ENCODE data around the gene ADAM10. TPM values are rescaled to one million over a fixed set of nuclear protein-coding genes. Genes with fewer than 3 reads are reported as not detected.
A peak's percentile ranks its signal among the peaks of the same experiment; 100 is the strongest.

Gene ADAM10
- total RNA-seq, 2 experiments from 2014 or later, result 74.5 to 82.0 TPM

- Mint-ChIP-seq H3K27ac (no peak overlapping the region), H3K4me3 (no peak overlapping the region), H3K27me3 (no peaks in the 10 kb centered on the region), H3K36me3 (ENCODE audit: low read depth) (no peaks in the 10 kb centered on the region), H3K9me3 (ENCODE audit: low read depth) (no peaks in the 10 kb centered on the region), H3K4me1 (peaks cover 13% of the 10 kb centered on the region)
- POLR2A ChIA-PET, result no interaction called here
- ATAC-seq (no peak), DNase-seq (no peak)
- intact Hi-C loops (cut with DNase I, micrococcal nuclease), result no loop called here
- CTCF ChIA-PET, result no interaction called here
Measured at GRCh38 chr15:58571491-58571890, 178.0 kb downstream of the ADAM10 start.

GRCh38 chr15:58569455-58569854, 180.1 kb downstream of the ADAM10 start:
- intact Hi-C loops (cut with DNase I, micrococcal nuclease), result no loop called here
- Mint-ChIP-seq H3K4me3 (no peak overlapping the region), H3K27ac (no peak overlapping the region), H3K27me3 (no peaks in the 10 kb centered on the region), H3K36me3 (ENCODE audit: low read depth) (no peaks in the 10 kb centered on the region), H3K9me3 (ENCODE audit: low read depth) (no peaks in the 10 kb centered on the region), H3K4me1 (peaks cover 10% of the 10 kb centered on the region)
- ATAC-seq (no peak), DNase-seq (no peak)
- ChIA-PET CTCF (interaction anchor here (1.5 kb wide), 2 partner anchors 13 to 36 kb away, joined by 4 to 5 read pairs; no protein-coding TSS in a partner anchor), POLR2A (no interaction called here)

GRCh38 chr15:58568157-58568571, 181.3 kb downstream of the ADAM10 start:
- ATAC-seq, result peak; percentile 72
- intact Hi-C loops (cut with DNase I, micrococcal nuclease), result no loop called here
- CTCF ChIA-PET, result interaction anchor here (0.6 to 1.5 kb wide), 7 partner anchors 11 to 281 kb away, joined by 3 to 5 read pairs (median 3); no protein-coding TSS in a partner anchor
- POLR2A ChIA-PET, result interaction anchor here (0.7 kb wide), 1 partner anchor 481 kb away, joined by 3 read pairs; no protein-coding TSS in a partner anchor
- Mint-ChIP-seq H3K9me3 (ENCODE audit: low read depth) (no peaks in the 10 kb centered on the region), H3K36me3 (ENCODE audit: low read depth) (no peaks in the 10 kb centered on the region), H3K4me1 (peaks cover 10% of the 10 kb centered on the region), H3K4me3 (no peak overlapping the region), H3K27me3 (no peaks in the 10 kb centered on the region), H3K27ac (no peak overlapping the region)
- no peak for DNase-seq

- no peak for DNase-seq
- Mint-ChIP-seq H3K27me3 (no peaks in the 10 kb centered on the region), H3K9me3 (ENCODE audit: low read depth) (no peaks in the 10 kb centered on the region), H3K36me3 (ENCODE audit: low read depth) (no peaks in the 10 kb centered on the region), H3K27ac (no peak overlapping the region), H3K4me3 (no peak overlapping the region), H3K4me1 (peaks cover 10% of the 10 kb centered on the region)
- POLR2A ChIA-PET, result no interaction called here
- CTCF ChIA-PET, result no interaction called here
- intact Hi-C loops (cut with DNase I, micrococcal nuclease), result no loop called here
- ATAC-seq, result no peak
Measured at GRCh38 chr15:58566029-58566428, 183.5 kb downstream of the ADAM10 start.

- Mint-ChIP-seq H3K27ac (no peak overlapping the region), H3K9me3 (ENCODE audit: low read depth) (no peaks in the 10 kb centered on the region), H3K36me3 (ENCODE audit: low read depth) (no peaks in the 10 kb centered on the region), H3K4me1 (peaks cover 10% of the 10 kb centered on the region), H3K27me3 (no peaks in the 10 kb centered on the region), H3K4me3 (no peak overlapping the region)
- intact Hi-C loops (cut with DNase I, micrococcal nuclease), result no loop called here
- no peak for ATAC-seq
- ChIA-PET CTCF (no interaction called here), POLR2A (no interaction called here)
- no peak for DNase-seq
Measured at GRCh38 chr15:58565619-58566018, 183.9 kb downstream of the ADAM10 start.

GRCh38 chr15:58564981-58565380, 184.5 kb downstream of the ADAM10 start:
- Mint-ChIP-seq H3K9me3 (ENCODE audit: low read depth) (no peaks in the 10 kb centered on the region), H3K4me3 (no peak overlapping the region), H3K27ac (no peak overlapping the region), H3K27me3 (no peaks in the 10 kb centered on the region), H3K36me3 (ENCODE audit: low read depth) (no peaks in the 10 kb centered on the region), H3K4me1 (peaks cover 10% of the 10 kb centered on the region)
- DNase-seq (no peak), ATAC-seq (no peak)
- CTCF ChIA-PET, result no interaction called here
- POLR2A ChIA-PET, result no interaction called here
- intact Hi-C loops (cut with DNase I, micrococcal nuclease), result no loop called here

GRCh38 chr15:58562135-58562534, 187.4 kb downstream of the ADAM10 start:
- Mint-ChIP-seq H3K9me3 (ENCODE audit: low read depth) (no peaks in the 10 kb centered on the region), H3K27ac (no peak overlapping the region), H3K4me1 (no peaks in the 10 kb centered on the region), H3K36me3 (ENCODE audit: low read depth) (no peaks in the 10 kb centered on the region), H3K4me3 (no peak overlapping the region), H3K27me3 (no peaks in the 10 kb centered on the region)
- DNase-seq (no peak), ATAC-seq (no peak)
- intact Hi-C loops (cut with DNase I, micrococcal nuclease), result no loop called here
- ChIA-PET CTCF (no interaction called here), POLR2A (no interaction called here)

GRCh38 chr15:58561321-58561720, 188.2 kb downstream of the ADAM10 start:
- Mint-ChIP-seq H3K4me3 (no peak overlapping the region), H3K27ac (no peak overlapping the region), H3K4me1 (no peaks in the 10 kb centered on the region), H3K27me3 (no peaks in the 10 kb centered on the region), H3K9me3 (ENCODE audit: low read depth) (no peaks in the 10 kb centered on the region), H3K36me3 (ENCODE audit: low read depth) (no peaks in the 10 kb centered on the region)
- ATAC-seq, result no peak
- POLR2A ChIA-PET, result no interaction called here
- no peak for DNase-seq
- CTCF ChIA-PET, result no interaction called here
- intact Hi-C loops (cut with DNase I, micrococcal nuclease), result no loop called here

GRCh38 chr15:58559904-58560588, 189.5 kb downstream of the ADAM10 start:
- no peak for ATAC-seq
- no peak for DNase-seq
- CTCF ChIA-PET, result no interaction called here
- no peak overlapping the region for H3K4me3 Mint-ChIP-seq
- POLR2A ChIA-PET, result interaction anchor here (0.7 kb wide), 1 partner anchor 245 kb away, joined by 3 read pairs; no protein-coding TSS in a partner anchor
- no peaks in the 10 kb centered on the region for H3K36me3 Mint-ChIP-seq (ENCODE audit: low read depth)
- no peaks in the 10 kb centered on the region for H3K27me3 Mint-ChIP-seq
- H3K27ac Mint-ChIP-seq, result no peak overlapping the region
- intact Hi-C loops (cut with DNase I, micrococcal nuclease), result no loop called here
- H3K4me1 Mint-ChIP-seq, result no peaks in the 10 kb centered on the region
- no peaks in the 10 kb centered on the region for H3K9me3 Mint-ChIP-seq (ENCODE audit: low read depth)

GRCh38 chr15:58558777-58559176, 190.7 kb downstream of the ADAM10 start:
- intact Hi-C loops (cut with DNase I, micrococcal nuclease), result no loop called here
- H3K4me3 Mint-ChIP-seq, result no peak overlapping the region
- DNase-seq, result no peak
- H3K9me3 Mint-ChIP-seq (ENCODE audit: low read depth), result no peaks in the 10 kb centered on the region
- POLR2A ChIA-PET, result no interaction called here
- no peaks in the 10 kb centered on the region for H3K36me3 Mint-ChIP-seq (ENCODE audit: low read depth)
- no peaks in the 10 kb centered on the region for H3K27me3 Mint-ChIP-seq
- H3K4me1 Mint-ChIP-seq, result no peaks in the 10 kb centered on the region
- ATAC-seq, result no peak
- H3K27ac Mint-ChIP-seq, result no peak overlapping the region
- CTCF ChIA-PET, result interaction anchor here (1.0 kb wide), 1 partner anchor 26 kb away, joined by 3 read pairs; no protein-coding TSS in a partner anchor

GRCh38 chr15:58556541-58556940, 193.0 kb downstream of the ADAM10 start:
- POLR2A ChIA-PET, result no interaction called here

GRCh38 chr15:58556028-58556361, 193.5 kb downstream of the ADAM10 start:
- H3K9me3 Mint-ChIP-seq (ENCODE audit: low read depth), result no peaks in the 10 kb centered on the region
- no peak for ATAC-seq
- CTCF ChIA-PET, result interaction anchor here (0.7 to 1.9 kb wide), 3 partner anchors 13 to 328 kb away, joined by 4 to 5 read pairs (median 4); no protein-coding TSS in a partner anchor
- POLR2A ChIA-PET, result no interaction called here
- peaks cover 12% of the 10 kb centered on the region for H3K4me1 Mint-ChIP-seq
- H3K4me3 Mint-ChIP-seq, result no peak overlapping the region
- intact Hi-C loops (cut with DNase I, micrococcal nuclease), result no loop called here
- no peak for DNase-seq
- no peaks in the 10 kb centered on the region for H3K27me3 Mint-ChIP-seq
- H3K36me3 Mint-ChIP-seq (ENCODE audit: low read depth), result no peaks in the 10 kb centered on the region
- no peak overlapping the region for H3K27ac Mint-ChIP-seq

More at GRCh38 chr15:58556541-58556940, 193.0 kb downstream of the ADAM10 start:
- no peak for ATAC-seq
- no peak overlapping the region for H3K4me3 Mint-ChIP-seq
- H3K27ac Mint-ChIP-seq, result no peak overlapping the region
- intact Hi-C loops (cut with DNase I, micrococcal nuclease), result no loop called here
- no peak for DNase-seq
- no peaks in the 10 kb centered on the region for H3K9me3 Mint-ChIP-seq (ENCODE audit: low read depth)
- no peaks in the 10 kb centered on the region for H3K27me3 Mint-ChIP-seq
- no peaks in the 10 kb centered on the region for H3K36me3 Mint-ChIP-seq (ENCODE audit: low read depth)
- CTCF ChIA-PET, result interaction anchor here (0.7 to 1.9 kb wide), 3 partner anchors 12 to 328 kb away, joined by 4 to 5 read pairs (median 4); no protein-coding TSS in a partner anchor
- peaks cover 7% of the 10 kb centered on the region for H3K4me1 Mint-ChIP-seq

Data from activated CD4-positive, alpha-beta T cell treated with anti-CD3 and anti-CD28 coated beads for 36 hours (primary cell).